Spleen (tissue), 7 donors: Measurements from ENCODE around the gene CUL7.

Source experiments
- CTCF ChIP-seq, 11 experiments: fragments of 200-600 bp in 7 of 11; fragments of 450-650 bp in 4 of 11; sonication (generic) in 4 of 11; IDR thresholded peaks in 8 of 11; conservative IDR thresholded peaks in 3 of 11; 1 replicate in 7 of 11; 2 replicates in 4 of 11; pipeline versions ENCODE4 v1.4.0 to v1.8.0; 2016 to 2021; ENCODE audit warnings: antibody characterized with exemption in 11 of 11, inconsistent platforms in 4 of 11, mild to moderate bottlenecking in 1 of 11
- POLR2A ChIP-seq, 3 donors: fragments of 450-650 bp; IDR thresholded peaks; one replicate each; pipeline ENCODE4 v1.5.1; 2017; ENCODE audit warnings: antibody characterized with exemption in 3 of 3, mild to moderate bottlenecking in 1 of 3
- POLR2AphosphoS5 ChIP-seq, 3 donors: sonication (generic); formaldehyde crosslinking; IDR thresholded peaks; one replicate each; pipeline ENCODE4 v1.5.1; 2017; ENCODE audit warnings: antibody characterized with exemption in 3 of 3
- donor health status: DM: no; HTN: no; CAD: no; lungs with moderate emphysema.
- donor health status: DM: no; HTN: no; CAD: no.
- donor health status: DM: no; HTN: no; CAD: no.

GRCh38 chr6:43038727-43039126 lies 14.9 kb downstream of the CUL7 start:
- no peak for TF ChIP-seq CTCF (IDR thresholded peaks at IDR 0.05 in 8 of 11, conservative IDR thresholded peaks at IDR 0.05 in 3 of 11)
- TF ChIP-seq POLR2AphosphoS5 (IDR thresholded peaks at IDR 0.05): peak in 1 of 3 donors; percentile 55
- no peak for TF ChIP-seq POLR2A (IDR thresholded peaks at IDR 0.05)
